ENCODE measurements around the gene KIF1B. TPM values are rescaled to one million over a fixed set of nuclear protein-coding genes. Genes with fewer than 3 reads are reported as not detected.

The KIF1B gene
- polyA plus RNA-seq, 4 donors, result 39.2 to 51.4 (median 42.2) TPM

GRCh38 chr1:10325521-10325920 is 115.2 kb downstream of the KIF1B start:
- DNase-seq (ENCODE audit: low read depth in 4 of 4, low spot score in 2 of 4), result no peak

- DNase-seq (ENCODE audit: low read depth in 4 of 4, low spot score in 2 of 4), result no peak
Observed at GRCh38 chr1:10326251-10326650, 115.9 kb downstream of the KIF1B start.

- no peak for DNase-seq (ENCODE audit: low read depth in 4 of 4, low spot score in 2 of 4)
Observed at GRCh38 chr1:10328180-10328963, 118.0 kb downstream of the KIF1B start.

- no peak for DNase-seq (ENCODE audit: low read depth in 4 of 4, low spot score in 2 of 4)
Observed at GRCh38 chr1:10337436-10337835, 127.1 kb downstream of the KIF1B start.

- DNase-seq (ENCODE audit: low read depth in 4 of 4, low spot score in 2 of 4), result peak in 1 of 4 donors; percentile 24
Observed at GRCh38 chr1:10338047-10338446, 127.7 kb downstream of the KIF1B start.

GRCh38 chr1:10338611-10339010 is 128.2 kb downstream of the KIF1B start:
- no peak for DNase-seq (ENCODE audit: low read depth in 4 of 4, low spot score in 2 of 4)

- DNase-seq (ENCODE audit: low read depth in 4 of 4, low spot score in 2 of 4), result no peak
Observed at GRCh38 chr1:10339036-10339567, 128.7 kb downstream of the KIF1B start.

GRCh38 chr1:10339815-10340214 is 129.4 kb downstream of the KIF1B start:
- DNase-seq (ENCODE audit: low read depth in 4 of 4, low spot score in 2 of 4), result no peak

- DNase-seq (ENCODE audit: low read depth in 4 of 4, low spot score in 2 of 4), result no peak
Observed at GRCh38 chr1:10340930-10341590, 130.7 kb downstream of the KIF1B start.

GRCh38 chr1:10347109-10347508 is 136.7 kb downstream of the KIF1B start:
- DNase-seq (ENCODE audit: low read depth in 4 of 4, low spot score in 2 of 4), result no peak

- no peak for DNase-seq (ENCODE audit: low read depth in 4 of 4, low spot score in 2 of 4)
Observed at GRCh38 chr1:10353282-10353681, 142.9 kb downstream of the KIF1B start.

GRCh38 chr1:10353693-10354092 is 143.3 kb downstream of the KIF1B start:
- no peak for DNase-seq (ENCODE audit: low read depth in 4 of 4, low spot score in 2 of 4)

GRCh38 chr1:10360045-10360444 is 149.7 kb downstream of the KIF1B start:
- DNase-seq (ENCODE audit: low read depth in 4 of 4, low spot score in 2 of 4), result no peak

- no peak for DNase-seq (ENCODE audit: low read depth in 4 of 4, low spot score in 2 of 4)
Observed at GRCh38 chr1:10361515-10361914, 151.1 kb downstream of the KIF1B start.

GRCh38 chr1:10368194-10368593 is 157.8 kb downstream of the KIF1B start:
- no peak for DNase-seq (ENCODE audit: low read depth in 4 of 4, low spot score in 2 of 4)

GRCh38 chr1:10374442-10374860 is 164.1 kb downstream of the KIF1B start:
- DNase-seq (ENCODE audit: low read depth in 4 of 4, low spot score in 2 of 4), result no peak

GRCh38 chr1:10377365-10378029 is 167.1 kb downstream of the KIF1B start:
- DNase-seq (ENCODE audit: low read depth in 4 of 4, low spot score in 2 of 4), result peak in 2 of 4 donors; percentile 36 to 66

GRCh38 chr1:10378081-10378841 is 167.9 kb downstream of the KIF1B start:
- no peak for DNase-seq (ENCODE audit: low read depth in 4 of 4, low spot score in 2 of 4)

- no peak for DNase-seq (ENCODE audit: low read depth in 4 of 4, low spot score in 2 of 4)
Observed at GRCh38 chr1:10379101-10379620, 168.8 kb downstream of the KIF1B start.

- no peak for DNase-seq (ENCODE audit: low read depth in 4 of 4, low spot score in 2 of 4)
Observed at GRCh38 chr1:10379676-10380075, 169.3 kb downstream of the KIF1B start.

All from left renal cortex interstitium (tissue), 4 donors.